SJSA1 (cell line): ENCODE data around the gene PRKCE. TPM values are rescaled to one million over a fixed set of nuclear protein-coding genes. Genes with fewer than 3 reads are reported as not detected.
"Not testable (repeated sequence)": the region's sequence is repeated elsewhere in the genome, so short reads cannot be mapped to it uniquely, and the experiment has no call there.

ENCODE experiments used
- DNase-seq, 2 experiments: peaks; one replicate each; pipeline ENCODE4 v3.0.0-alpha.2; 2015 to 2020; ENCODE audit warnings: low spot score in 2 of 2, low read depth in 1 of 2
- H3K27ac ChIP-seq: fragments of 250-450 bp; sonication (Bioruptor Pico); 2 replicates; pipeline ENCODE4 v1.5.1; 2020; ENCODE audit warnings: mild to moderate bottlenecking, moderate library complexity
- H3K27me3 ChIP-seq: fragments of 250-450 bp; sonication (Bioruptor Pico); replicated peaks from 2 replicates; pipeline ENCODE4 v1.5.1; 2020; ENCODE audit warnings: mild to moderate bottlenecking, moderate library complexity
- H3K36me3 ChIP-seq: fragments of 250-450 bp; sonication (Bioruptor Pico); 2 replicates; pipeline ENCODE4 v1.5.1; 2020; ENCODE audit warnings: mild to moderate bottlenecking
- H3K4me1 ChIP-seq: fragments of 250-450 bp; sonication (Bioruptor Pico); replicated peaks from 2 replicates; pipeline ENCODE4 v1.6.1; 2021; ENCODE audit warnings: mild to moderate bottlenecking
- H3K4me3 ChIP-seq: fragments of 250-450 bp; sonication (Bioruptor Pico); 2 replicates; pipeline ENCODE4 v1.5.1; 2020; ENCODE audit warnings: mild to moderate bottlenecking
- H3K9me3 ChIP-seq: fragments of 250-450 bp; sonication (Bioruptor Pico); replicated peaks from 2 replicates; pipeline ENCODE4 v1.5.1; 2020; ENCODE audit warnings: mild to moderate bottlenecking
- total RNA-seq: library from RNA; depleted of rRNA; stranded (reverse); fragments of >200 nt; shearing (Covaris generic); gene quantifications from 2 replicates; pipeline ENCODE4 v1.2.3, GENCODE V29; 2014

The PRKCE gene
- total RNA-seq, 1 experiment from 2014 or later, result 43.3 TPM

DNA sequence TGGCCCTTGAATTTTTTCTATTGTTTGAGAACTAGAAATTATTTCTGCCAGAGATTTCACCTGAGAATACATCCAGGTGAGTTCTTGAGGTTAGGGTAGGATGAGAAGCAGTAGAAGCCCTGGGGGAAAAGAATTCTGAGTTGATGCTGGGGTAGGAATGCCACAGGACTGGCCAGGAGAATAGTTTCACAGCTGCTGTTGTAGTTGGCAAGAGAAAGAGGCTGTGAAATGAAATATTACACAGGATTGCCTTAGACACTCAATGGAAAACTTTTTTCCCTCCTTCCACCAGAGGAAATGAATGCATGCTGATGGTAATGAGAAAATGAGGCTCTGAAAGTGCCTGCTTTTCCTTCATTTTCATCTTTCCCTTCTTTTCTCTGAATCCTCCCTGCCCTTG lies 54.6 kb downstream of the PRKCE start:
- Histone ChIP-seq H3K27me3 (no peaks in the 10 kb centered on the region), H3K36me3 (no peaks in the 10 kb centered on the region)

DNA sequence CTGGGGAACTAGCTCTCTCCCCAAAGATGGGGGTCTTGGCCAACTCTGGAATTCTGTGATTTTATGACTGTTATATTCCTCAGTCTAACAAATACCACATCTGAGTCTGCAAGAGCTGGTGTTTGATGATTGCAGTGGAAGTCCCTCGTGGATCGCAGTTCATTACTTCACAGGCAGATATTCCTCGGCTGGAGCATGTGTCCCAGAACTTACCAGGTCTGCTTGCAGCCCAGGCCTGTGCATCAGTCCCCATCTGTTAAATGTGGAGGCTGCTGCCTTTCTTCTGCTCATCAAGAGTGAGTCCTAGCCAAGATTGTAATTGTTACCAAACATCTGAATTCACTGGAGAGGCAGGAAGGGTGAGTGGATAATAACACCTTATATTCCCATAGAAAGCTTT lies 55.5 kb downstream of the PRKCE start:
- Histone ChIP-seq H3K36me3 (no peaks in the 10 kb centered on the region), H3K4me3 (no peak overlapping the region), H3K9me3 (no peaks in the 10 kb centered on the region), H3K4me1 (no peaks in the 10 kb centered on the region), H3K27me3 (no peaks in the 10 kb centered on the region), H3K27ac (no peak overlapping the region)
- no peak for DNase-seq

More for the DNA sequence above, 54.6 kb downstream of the PRKCE start:
- no peak overlapping the region for H3K4me3 ChIP-seq
- H3K4me1 ChIP-seq, result no peaks in the 10 kb centered on the region
- no peak overlapping the region for H3K27ac ChIP-seq
- H3K9me3 ChIP-seq, result no peaks in the 10 kb centered on the region
- no peak for DNase-seq

DNA sequence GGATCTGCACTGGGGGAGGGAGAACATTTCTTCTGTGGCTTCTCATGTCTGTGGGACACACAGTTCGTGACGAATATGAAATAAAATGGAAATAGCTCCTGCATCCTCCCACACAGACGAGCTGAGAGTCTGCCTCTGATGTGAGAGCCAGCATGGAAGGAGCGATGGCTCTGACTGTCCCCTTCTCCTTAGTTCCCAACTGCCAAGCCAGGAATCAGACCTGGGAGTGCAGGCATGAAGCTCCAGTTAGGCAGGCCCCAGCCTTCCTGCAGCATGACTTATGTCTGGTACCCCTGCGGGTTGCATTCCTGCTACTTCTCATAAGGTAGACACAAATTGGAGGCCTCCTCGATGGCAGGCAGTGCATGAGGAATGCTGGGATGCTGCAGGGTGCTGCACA lies 56.2 kb downstream of the PRKCE start:
- Histone ChIP-seq H3K9me3 (no peaks in the 10 kb centered on the region), H3K4me1 (no peaks in the 10 kb centered on the region), H3K36me3 (no peaks in the 10 kb centered on the region), H3K27ac (no peak overlapping the region), H3K4me3 (no peak overlapping the region), H3K27me3 (no peaks in the 10 kb centered on the region)
- DNase-seq, result no peak

DNA sequence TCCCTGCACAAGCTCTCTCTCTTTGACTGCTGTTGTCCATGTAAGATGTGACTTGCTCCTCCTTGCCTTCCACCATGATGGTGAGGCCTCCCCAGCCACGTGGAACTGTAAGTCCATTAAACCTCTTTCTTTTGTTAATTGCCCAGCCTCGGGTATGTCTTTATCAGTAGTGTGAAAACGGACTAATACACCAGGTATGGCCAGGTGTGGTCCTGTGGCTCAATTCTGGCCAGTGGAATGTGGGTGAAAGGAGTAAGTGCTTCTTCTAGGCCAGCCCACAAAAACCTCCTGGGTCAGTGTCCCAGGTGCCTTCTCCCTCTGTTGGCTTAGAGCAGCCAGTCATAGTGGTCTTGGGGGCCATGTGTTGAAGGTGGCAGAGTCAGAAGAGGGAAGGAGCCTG lies 57.0 kb downstream of the PRKCE start:
- Histone ChIP-seq H3K9me3 (no peaks in the 10 kb centered on the region), H3K4me1 (no peaks in the 10 kb centered on the region), H3K4me3 (no peak overlapping the region), H3K27ac (no peak overlapping the region), H3K27me3 (no peaks in the 10 kb centered on the region), H3K36me3 (no peaks in the 10 kb centered on the region)
- no peak for DNase-seq

DNA sequence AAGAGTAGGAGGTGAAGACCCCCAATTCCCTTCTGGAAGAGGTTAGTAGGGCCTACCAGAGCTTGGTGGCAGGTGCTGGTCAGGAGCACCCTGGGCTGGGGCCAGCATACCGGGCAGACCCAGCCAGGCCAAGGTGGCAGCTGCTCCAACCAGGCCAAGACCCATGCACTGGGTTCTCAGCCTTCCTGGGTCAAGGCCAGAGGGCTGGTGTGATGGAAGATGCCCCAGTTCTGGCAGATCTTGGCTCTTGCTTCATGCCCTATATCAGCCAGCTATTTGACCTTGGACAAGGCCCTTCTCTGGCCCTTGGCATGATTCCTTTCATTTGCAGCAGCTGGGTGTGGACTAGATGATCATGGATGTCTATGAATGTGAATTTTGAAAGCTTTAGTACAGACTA lies 57.7 kb downstream of the PRKCE start:
- H3K27me3 ChIP-seq, result no peaks in the 10 kb centered on the region
- H3K4me3 ChIP-seq, result no peak overlapping the region
- no peak for DNase-seq
- no peaks in the 10 kb centered on the region for H3K9me3 ChIP-seq
- H3K4me1 ChIP-seq, result no peaks in the 10 kb centered on the region
- H3K27ac ChIP-seq, result no peak overlapping the region
- no peaks in the 10 kb centered on the region for H3K36me3 ChIP-seq

DNA sequence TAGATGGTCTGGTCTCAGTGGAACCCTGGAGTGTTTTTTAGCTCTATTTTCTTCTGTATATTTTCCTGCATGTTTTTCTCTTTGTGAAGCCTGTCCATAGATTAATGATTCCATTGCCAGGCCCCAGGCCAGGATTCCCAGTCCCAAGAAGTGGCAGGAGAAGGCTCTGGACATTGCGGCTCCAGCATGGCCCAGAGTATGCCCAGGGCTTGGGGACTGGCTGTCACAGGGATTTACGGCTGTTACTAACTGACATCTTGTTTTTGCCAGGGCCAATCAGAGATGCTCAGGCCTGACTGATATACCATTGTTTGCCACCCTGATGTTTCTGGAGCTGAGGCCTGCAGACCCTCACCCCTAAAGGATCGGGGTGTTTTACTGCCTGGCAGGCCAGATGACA lies 59.0 kb downstream of the PRKCE start:
- no peaks in the 10 kb centered on the region for H3K27me3 ChIP-seq
- no peak for DNase-seq
- no peaks in the 10 kb centered on the region for H3K4me1 ChIP-seq
- no peaks in the 10 kb centered on the region for H3K36me3 ChIP-seq
- H3K4me3 ChIP-seq, result no peak overlapping the region
- H3K27ac ChIP-seq, result no peak overlapping the region
- H3K9me3 ChIP-seq, result no peaks in the 10 kb centered on the region

DNA sequence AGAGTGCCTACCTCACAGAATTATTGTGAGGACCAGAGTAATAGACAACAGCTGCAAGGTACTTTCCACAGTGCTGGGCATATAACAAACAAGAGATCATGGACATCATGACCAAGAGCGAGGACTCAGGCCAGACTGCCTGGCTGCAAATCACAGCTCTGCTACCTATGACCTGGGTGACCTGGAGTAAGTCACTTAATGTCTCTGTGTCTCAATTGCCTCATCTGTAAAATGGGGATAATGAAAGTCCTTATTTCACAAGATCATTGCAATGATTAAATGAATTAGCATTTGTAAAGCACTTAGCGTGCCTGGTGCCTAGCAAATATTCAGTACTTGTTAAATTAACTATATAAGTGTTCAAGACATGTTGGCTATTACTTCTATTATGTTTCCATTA lies 59.7 kb downstream of the PRKCE start:
- no peaks in the 10 kb centered on the region for H3K27me3 ChIP-seq
- H3K4me1 ChIP-seq, result no peaks in the 10 kb centered on the region
- no peaks in the 10 kb centered on the region for H3K9me3 ChIP-seq
- no peaks in the 10 kb centered on the region for H3K36me3 ChIP-seq
- no peak overlapping the region for H3K4me3 ChIP-seq
- H3K27ac ChIP-seq, result no peak overlapping the region
- no peak for DNase-seq

DNA sequence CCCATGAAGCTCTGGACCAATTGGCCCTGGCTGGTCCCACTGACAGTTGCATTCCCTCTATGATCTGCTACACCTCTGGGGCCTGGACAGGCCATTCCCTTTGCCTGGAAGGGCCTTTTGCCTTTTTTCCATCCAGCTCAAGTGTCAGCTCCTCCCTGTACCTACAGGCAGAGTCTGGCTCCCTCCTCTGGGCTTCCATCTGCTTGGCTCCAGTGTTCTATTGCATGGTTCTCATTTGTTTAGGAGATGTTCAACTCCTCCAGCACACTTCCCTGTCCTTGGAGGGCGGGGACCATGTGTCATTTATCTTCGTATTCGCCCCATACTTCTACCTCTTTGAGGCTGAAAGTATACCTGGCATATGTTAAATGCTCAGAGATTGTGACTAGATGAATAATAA lies 61.1 kb downstream of the PRKCE start:
- Histone ChIP-seq H3K4me1 (no peaks in the 10 kb centered on the region), H3K36me3 (no peaks in the 10 kb centered on the region), H3K27ac (no peak overlapping the region), H3K27me3 (no peaks in the 10 kb centered on the region), H3K4me3 (no peak overlapping the region), H3K9me3 (no peaks in the 10 kb centered on the region)
- DNase-seq, result no peak

DNA sequence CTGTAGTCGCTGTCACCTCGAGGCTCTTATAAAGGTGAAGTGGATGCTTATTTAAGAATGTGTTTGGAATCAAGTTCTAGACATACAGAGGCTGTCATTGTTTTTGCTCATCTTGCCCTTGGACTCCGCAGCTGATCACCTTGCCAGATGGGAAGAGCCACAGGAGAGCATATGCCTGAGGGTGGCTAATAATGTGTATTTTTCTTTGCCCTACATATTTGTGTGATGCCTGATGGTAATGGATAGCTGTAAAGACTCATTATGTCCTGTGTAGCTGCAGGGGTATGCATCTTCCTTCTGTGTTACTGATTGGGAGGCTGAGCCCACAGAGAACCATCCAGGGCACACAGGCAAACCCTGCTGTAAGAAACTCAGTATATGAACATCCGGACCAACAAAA lies 61.7 kb downstream of the PRKCE start:
- no peaks in the 10 kb centered on the region for H3K36me3 ChIP-seq
- no peaks in the 10 kb centered on the region for H3K9me3 ChIP-seq
- no peak overlapping the region for H3K4me3 ChIP-seq
- no peak for DNase-seq
- H3K4me1 ChIP-seq, result no peaks in the 10 kb centered on the region
- no peaks in the 10 kb centered on the region for H3K27me3 ChIP-seq
- no peak overlapping the region for H3K27ac ChIP-seq

DNA sequence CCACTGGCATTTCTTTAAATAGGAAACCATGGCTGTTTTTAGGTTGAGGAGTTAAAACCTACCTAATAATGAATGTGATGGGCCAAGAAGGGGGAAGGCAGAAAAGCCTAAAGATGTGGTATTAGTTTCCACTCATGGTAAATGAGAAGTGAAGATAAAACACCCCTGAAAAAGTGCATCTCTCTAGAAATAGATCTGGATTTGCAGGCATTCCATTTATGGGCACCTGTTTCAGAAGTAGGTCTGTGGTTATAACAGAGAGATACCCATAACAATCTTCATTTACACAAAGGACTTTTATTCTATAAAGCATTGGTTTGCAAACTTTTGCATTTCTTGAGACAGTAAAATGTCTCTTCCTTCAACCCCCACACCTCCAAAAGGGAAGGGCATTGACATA lies 62.1 kb downstream of the PRKCE start:
- no peaks in the 10 kb centered on the region for H3K27me3 ChIP-seq
- no peaks in the 10 kb centered on the region for H3K9me3 ChIP-seq
- no peak for DNase-seq
- no peak overlapping the region for H3K27ac ChIP-seq
- no peak overlapping the region for H3K4me3 ChIP-seq
- no peaks in the 10 kb centered on the region for H3K36me3 ChIP-seq
- H3K4me1 ChIP-seq, result no peaks in the 10 kb centered on the region

DNA sequence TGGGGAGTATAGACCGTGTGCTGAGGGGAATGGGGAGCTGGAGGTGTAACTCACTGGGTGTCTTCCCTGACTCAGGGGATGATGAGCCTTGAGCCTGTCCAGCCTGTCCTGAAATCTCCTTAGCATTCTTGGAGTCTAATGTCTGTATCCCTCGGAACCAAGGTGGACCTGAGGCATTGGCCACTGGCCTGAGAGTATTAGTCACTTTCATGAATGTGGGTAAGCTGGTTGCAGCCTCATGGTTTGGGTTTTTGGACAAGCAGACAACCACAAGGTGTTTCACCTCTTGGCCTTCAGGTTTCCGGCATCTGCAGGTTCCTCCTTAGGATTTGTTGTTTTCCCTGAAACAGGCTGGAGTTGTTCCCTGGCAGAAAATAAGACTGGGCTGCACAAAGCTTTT lies 63.2 kb downstream of the PRKCE start:
- no peak overlapping the region for H3K4me3 ChIP-seq
- H3K9me3 ChIP-seq, result no peaks in the 10 kb centered on the region
- H3K36me3 ChIP-seq, result no peaks in the 10 kb centered on the region
- no peak for DNase-seq
- H3K27ac ChIP-seq, result no peak overlapping the region
- no peaks in the 10 kb centered on the region for H3K27me3 ChIP-seq
- H3K4me1 ChIP-seq, result no peaks in the 10 kb centered on the region

DNA sequence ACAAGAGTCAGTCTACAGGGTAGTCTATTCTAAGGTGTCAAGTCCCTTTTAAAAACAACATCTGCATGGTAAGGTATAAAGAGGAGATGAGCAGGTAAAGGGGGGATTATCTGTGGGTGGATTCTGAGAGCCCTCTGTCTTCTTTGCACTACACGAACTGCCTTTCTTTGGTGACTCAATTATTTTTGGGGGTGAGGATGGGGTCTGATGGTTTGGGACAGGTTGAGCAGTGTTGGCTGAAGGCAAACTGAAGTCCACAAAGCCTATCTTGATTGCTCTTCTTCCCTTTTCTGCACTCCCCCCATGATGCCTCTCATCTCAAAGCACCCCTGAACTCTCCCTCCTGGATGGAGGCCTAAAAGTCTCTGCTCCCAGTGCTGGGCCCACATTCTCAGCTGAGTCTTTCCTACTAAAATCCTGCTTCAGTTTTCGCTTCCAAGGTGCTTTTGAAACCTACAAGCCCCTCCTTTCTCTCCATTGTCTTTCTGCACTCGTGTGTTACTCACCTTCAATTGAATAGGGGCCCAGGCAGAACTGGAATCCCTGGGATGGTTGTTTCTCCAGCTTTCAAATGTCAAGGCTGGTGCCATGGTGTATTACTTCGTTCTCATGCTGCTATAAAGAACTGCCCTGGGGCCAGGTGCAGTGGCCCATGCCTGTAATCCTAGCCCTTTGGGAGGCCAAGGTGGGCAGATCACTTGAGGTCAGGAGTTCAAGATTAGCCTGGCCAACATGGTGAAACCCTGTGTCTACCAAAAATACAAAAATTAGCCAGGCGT lies 64.3 kb downstream of the PRKCE start:
- Histone ChIP-seq H3K27ac (no peak overlapping the region), H3K4me3 (no peak overlapping the region), H3K27me3 (no peaks in the 10 kb centered on the region), H3K36me3 (no peaks in the 10 kb centered on the region), H3K4me1 (no peaks in the 10 kb centered on the region), H3K9me3 (no peaks in the 10 kb centered on the region)
- DNase-seq, result no peak

DNA sequence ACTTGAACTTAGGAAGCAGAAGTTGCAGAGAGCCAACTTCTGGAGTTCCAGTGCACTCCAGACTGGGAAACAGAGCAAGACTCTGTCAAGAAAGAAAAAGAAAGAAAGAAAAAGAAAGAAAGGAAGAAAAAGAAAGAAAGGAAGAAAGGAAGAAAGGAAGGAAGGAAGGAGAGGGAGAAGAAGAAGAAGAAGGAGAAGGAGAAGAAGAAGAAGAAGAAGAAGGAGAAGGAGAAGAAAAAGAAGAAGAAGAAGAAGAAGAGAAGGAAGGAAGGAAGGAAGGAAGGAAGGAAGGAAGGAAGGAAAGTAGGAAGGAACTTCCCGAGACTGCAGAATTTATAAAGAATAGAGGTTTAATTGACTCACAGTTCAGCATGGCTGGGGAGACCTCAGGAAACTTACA lies 65.0 kb downstream of the PRKCE start:
- H3K27me3 ChIP-seq, H3K4me1 ChIP-seq, H3K9me3 ChIP-seq, DNase-seq, H3K4me3 ChIP-seq, H3K36me3 ChIP-seq, H3K27ac ChIP-seq: not testable (repeated sequence)

DNA sequence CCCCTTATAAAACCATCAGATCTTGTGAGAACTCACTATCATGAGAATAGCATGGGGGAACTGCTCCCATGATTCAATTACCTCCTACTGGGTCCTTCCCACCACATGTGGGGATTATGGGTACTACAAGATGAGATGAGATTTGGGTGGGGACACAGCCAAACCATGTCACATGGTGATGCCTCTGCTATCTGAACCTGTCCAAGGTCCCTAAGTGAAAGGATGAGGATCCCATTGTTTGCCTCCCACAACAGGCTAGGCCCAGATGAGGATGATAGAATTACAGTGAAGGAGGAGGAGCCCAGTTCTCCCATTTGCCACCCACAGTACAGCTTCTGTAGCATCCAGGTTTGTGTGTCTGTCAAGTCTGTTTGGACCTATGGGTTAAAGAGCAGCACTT lies 65.4 kb downstream of the PRKCE start:
- Histone ChIP-seq H3K4me1 (no peaks in the 10 kb centered on the region), H3K36me3 (no peaks in the 10 kb centered on the region), H3K27ac (no peak overlapping the region), H3K27me3 (no peaks in the 10 kb centered on the region), H3K4me3 (no peak overlapping the region), H3K9me3 (no peaks in the 10 kb centered on the region)
- no peak for DNase-seq

DNA sequence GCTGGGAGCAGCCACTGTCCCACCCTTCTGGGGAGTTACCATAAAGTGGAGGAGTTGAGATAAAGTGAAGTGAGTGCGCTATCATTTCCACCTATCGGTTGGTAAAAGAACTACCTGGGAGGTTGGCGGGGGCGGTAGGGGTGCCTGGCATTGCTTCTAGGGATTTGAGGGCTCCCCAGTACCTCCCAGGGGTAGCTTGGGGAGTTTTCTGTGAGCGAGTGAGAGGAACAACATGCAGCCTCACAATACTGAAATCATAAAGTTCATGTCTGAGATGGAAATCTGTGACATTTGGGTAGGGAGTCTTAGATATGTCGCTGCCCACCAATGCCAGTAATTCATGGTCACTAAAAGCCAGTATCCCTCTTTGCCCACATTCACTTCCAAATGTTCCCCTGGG lies 68.7 kb downstream of the PRKCE start:
- Histone ChIP-seq H3K27me3 (no peaks in the 10 kb centered on the region), H3K4me1 (no peaks in the 10 kb centered on the region), H3K36me3 (no peaks in the 10 kb centered on the region), H3K9me3 (no peaks in the 10 kb centered on the region), H3K27ac (no peak overlapping the region), H3K4me3 (no peak overlapping the region)
- no peak for DNase-seq
